Measurements from ENCODE around the gene FBN1. TPM values are rescaled to one million over a fixed set of nuclear protein-coding genes. Genes with fewer than 3 reads are reported as not detected.

FBN1 gene
- total RNA-seq, 1 donor from 2014 or later = 12.6 TPM

GRCh38 chr15:48653216-48653615 lies 7.7 kb upstream of the FBN1 start:
- H3K4me1 Mint-ChIP-seq (ENCODE audit: low read depth, unreplicated experiment) = no peaks in the 10 kb centered on the region
- no peaks in the 10 kb centered on the region for H3K27me3 Mint-ChIP-seq (ENCODE audit: unreplicated experiment)
- H3K9me3 Mint-ChIP-seq (ENCODE audit: unreplicated experiment) = no peaks in the 10 kb centered on the region

DNA sequence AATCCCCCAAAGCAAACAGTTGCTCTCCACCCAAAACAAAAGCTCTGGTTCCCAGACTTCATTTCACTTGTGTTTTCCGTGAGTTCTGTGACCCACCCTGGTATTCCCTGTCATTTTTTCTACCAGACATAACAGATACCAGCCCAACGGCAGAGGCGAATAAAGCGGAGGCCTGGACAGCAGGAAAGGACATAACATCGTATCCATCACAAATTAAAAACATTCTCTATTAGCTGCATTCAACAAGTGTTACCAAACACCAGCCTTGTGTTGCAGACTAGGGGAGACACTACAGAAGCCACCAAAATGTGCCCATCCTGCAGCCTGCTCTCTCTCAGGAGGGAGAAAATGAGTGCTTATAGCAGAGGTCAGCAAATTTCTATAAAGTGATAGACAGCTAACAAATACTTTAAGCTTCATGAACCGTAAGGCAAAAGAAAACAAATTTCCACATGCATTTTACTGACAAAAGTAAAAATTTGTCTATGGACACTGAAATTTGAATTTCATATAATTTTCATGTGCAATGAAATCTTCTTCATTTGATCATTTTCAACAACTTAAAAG lies 7.1 kb upstream of the FBN1 start:
- Mint-ChIP-seq H3K36me3 (ENCODE audit: unreplicated experiment) (no peaks in the 10 kb centered on the region), H3K4me1 (ENCODE audit: low read depth, unreplicated experiment) (no peaks in the 10 kb centered on the region), H3K27me3 (ENCODE audit: unreplicated experiment) (no peaks in the 10 kb centered on the region), H3K27ac (ENCODE audit: unreplicated experiment) (no peak overlapping the region), H3K4me3 (ENCODE audit: unreplicated experiment) (no peak overlapping the region), H3K9me3 (ENCODE audit: unreplicated experiment) (no peaks in the 10 kb centered on the region)
- TF ChIP-seq CTCF (IDR thresholded peaks at IDR 0.05; ENCODE audit: partially characterized antibody, unreplicated experiment) = no peak
- DNase-seq = no peak

More at GRCh38 chr15:48653216-48653615, 7.7 kb upstream of the FBN1 start:
- H3K4me3 Mint-ChIP-seq (ENCODE audit: unreplicated experiment) = no peak overlapping the region
- H3K36me3 Mint-ChIP-seq (ENCODE audit: unreplicated experiment) = no peaks in the 10 kb centered on the region
- no peak for TF ChIP-seq CTCF (IDR thresholded peaks at IDR 0.05; ENCODE audit: partially characterized antibody, unreplicated experiment)
- H3K27ac Mint-ChIP-seq (ENCODE audit: unreplicated experiment) = no peak overlapping the region
- no peak for DNase-seq

DNA sequence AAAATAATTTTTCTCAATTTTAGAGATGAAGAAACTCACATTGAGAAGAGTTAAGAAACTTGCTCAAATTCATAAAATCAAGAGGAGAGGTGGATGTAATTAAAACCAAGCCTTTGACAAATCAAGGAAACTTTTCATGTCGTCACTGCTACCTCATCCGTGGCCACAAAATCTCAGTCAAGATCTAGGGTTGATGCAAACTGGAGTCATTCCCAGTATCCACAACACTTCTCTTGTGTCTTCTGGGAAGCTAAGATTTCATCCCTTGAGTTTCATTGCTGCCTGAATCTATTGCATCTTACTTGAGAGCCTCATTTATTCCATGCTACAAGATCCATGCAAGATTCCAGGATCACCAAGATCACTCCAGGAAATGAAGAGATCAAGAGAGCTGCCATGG lies 5.4 kb upstream of the FBN1 start:
- H3K27ac Mint-ChIP-seq (ENCODE audit: unreplicated experiment) = no peak overlapping the region
- no peak overlapping the region for H3K4me3 Mint-ChIP-seq (ENCODE audit: unreplicated experiment)
- no peak for TF ChIP-seq CTCF (IDR thresholded peaks at IDR 0.05; ENCODE audit: partially characterized antibody, unreplicated experiment)
- no peaks in the 10 kb centered on the region for H3K36me3 Mint-ChIP-seq (ENCODE audit: unreplicated experiment)
- no peaks in the 10 kb centered on the region for H3K9me3 Mint-ChIP-seq (ENCODE audit: unreplicated experiment)
- no peaks in the 10 kb centered on the region for H3K4me1 Mint-ChIP-seq (ENCODE audit: low read depth, unreplicated experiment)
- no peaks in the 10 kb centered on the region for H3K27me3 Mint-ChIP-seq (ENCODE audit: unreplicated experiment)
- no peak for DNase-seq

DNA sequence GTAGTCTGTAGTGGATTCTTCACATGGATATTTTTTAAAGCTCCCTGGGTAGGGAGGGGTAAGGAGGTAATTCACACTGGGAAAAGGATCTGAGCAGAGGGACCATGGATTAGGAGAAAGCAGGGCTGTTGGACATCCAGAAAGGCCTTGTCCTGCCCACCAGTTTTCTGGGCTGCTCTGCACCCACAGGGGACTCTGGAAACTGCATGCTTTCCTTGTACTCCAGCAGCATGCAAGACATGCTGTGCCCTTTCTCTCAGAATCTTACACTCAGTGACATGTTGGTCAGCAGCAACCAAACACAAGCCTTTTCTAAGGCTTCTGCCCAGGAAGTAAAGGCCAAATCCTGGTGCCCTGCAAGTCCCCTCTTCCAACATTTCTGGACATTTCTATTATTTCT lies 2.5 kb upstream of the FBN1 start:
- Mint-ChIP-seq H3K36me3 (ENCODE audit: unreplicated experiment) (no peaks in the 10 kb centered on the region), H3K4me3 (ENCODE audit: unreplicated experiment) (no peak overlapping the region), H3K27ac (ENCODE audit: unreplicated experiment) (no peak overlapping the region), H3K27me3 (ENCODE audit: unreplicated experiment) (no peaks in the 10 kb centered on the region), H3K4me1 (ENCODE audit: low read depth, unreplicated experiment) (peaks cover 3% of the 10 kb centered on the region), H3K9me3 (ENCODE audit: unreplicated experiment) (no peaks in the 10 kb centered on the region)
- no peak for DNase-seq
- no peak for TF ChIP-seq CTCF (IDR thresholded peaks at IDR 0.05; ENCODE audit: partially characterized antibody, unreplicated experiment)

- Mint-ChIP-seq H3K27me3 (ENCODE audit: unreplicated experiment) (no peaks in the 10 kb centered on the region), H3K9me3 (ENCODE audit: unreplicated experiment) (no peaks in the 10 kb centered on the region), H3K4me3 (ENCODE audit: unreplicated experiment) (peak overlapping the region; percentile 64), H3K4me1 (ENCODE audit: low read depth, unreplicated experiment) (peaks cover 3% of the 10 kb centered on the region), H3K36me3 (ENCODE audit: unreplicated experiment) (no peaks in the 10 kb centered on the region), H3K27ac (ENCODE audit: unreplicated experiment) (no peak overlapping the region)
- TF ChIP-seq CTCF (IDR thresholded peaks at IDR 0.05; ENCODE audit: partially characterized antibody, unreplicated experiment) = no peak
- no peak for DNase-seq
Measured at GRCh38 chr15:48646331-48646730, 822 bp upstream of the FBN1 start.
